Progenitor cell of endocrine pancreas (in vitro differentiated cells): ENCODE measurements around the gene ZNF407. TPM values are rescaled to one million over a fixed set of nuclear protein-coding genes. Genes with fewer than 3 reads are reported as not detected.

Source experiments
- DNase-seq: peaks from one replicate; pipeline ENCODE4 v3.0.0; 2021; ENCODE audit warnings: low spot score; ENCODE audit not compliant: unreplicated experiment
- H3K27ac Mint-ChIP-seq: 2 replicates; pipeline ENCODE4 v1.8.0; 2021; ENCODE audit warnings: mild to moderate bottlenecking, moderate library complexity, mixed read lengths
- H3K27me3 Mint-ChIP-seq: 2 replicates; pipeline ENCODE4 v1.8.0; 2021; ENCODE audit warnings: mixed read lengths
- H3K36me3 Mint-ChIP-seq: 2 replicates; pipeline ENCODE4 v1.8.0; 2022; ENCODE audit warnings: mixed read lengths; ENCODE audit not compliant: insufficient read depth
- H3K4me1 Mint-ChIP-seq: 2 replicates; pipeline ENCODE4 v1.8.0; 2021; ENCODE audit warnings: low read depth, mixed read lengths
- H3K4me3 Mint-ChIP-seq: 2 replicates; pipeline ENCODE4 v1.8.0; 2021; ENCODE audit warnings: low read depth, mild to moderate bottlenecking, moderate library complexity, mixed read lengths
- H3K9me3 Mint-ChIP-seq: 2 replicates; pipeline ENCODE4 v1.8.0; 2021; ENCODE audit warnings: low read depth, mixed read lengths
- total RNA-seq: library from RNA; stranded (reverse); gene quantifications from 2 replicates; pipeline ENCODE4 v1.2.1, GENCODE V29; 2021
- TF ChIP-seq, protein P1 (sequence below): fragments of 200-600 bp; sonication (generic); IDR thresholded peaks from one replicate; pipeline ENCODE4 v1.5.0; 2021; ENCODE audit warnings: antibody characterized with exemption, mild to moderate bottlenecking; ENCODE audit not compliant: unreplicated experiment

ZNF407 gene
- total RNA-seq, 1 donor from 2014 or later, result 18.1 TPM

DNA sequence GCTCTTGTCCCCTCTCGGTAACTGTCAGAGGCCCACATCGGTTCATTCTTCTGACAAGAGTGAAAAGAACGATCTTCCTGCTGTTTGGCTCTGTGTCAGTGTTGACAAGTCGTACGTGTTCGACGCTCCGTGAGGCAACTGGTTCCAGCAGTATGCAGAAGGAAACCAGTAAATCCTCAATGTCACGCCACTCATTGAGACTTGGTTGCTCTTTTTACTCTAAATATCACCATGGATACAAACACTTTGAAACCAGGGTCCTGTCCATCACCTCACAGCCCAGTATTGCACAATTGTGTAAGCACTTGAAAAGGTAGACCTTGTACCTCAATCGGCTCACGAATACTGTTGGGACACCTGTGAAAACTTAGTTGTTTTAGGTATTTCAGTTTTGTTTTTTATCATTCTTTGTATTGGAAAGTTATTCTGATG is 136.4 kb downstream of the ZNF407 start:
- Mint-ChIP-seq H3K27me3 (no peaks in the 10 kb centered on the region), H3K9me3 (peaks cover 3% of the 10 kb centered on the region), H3K27ac (peak overlapping the region; percentile 76), H3K4me1 (peaks cover 1% of the 10 kb centered on the region), H3K36me3 (peaks cover 2% of the 10 kb centered on the region), H3K4me3 (no peak overlapping the region)
- TF ChIP-seq, protein P1, sequence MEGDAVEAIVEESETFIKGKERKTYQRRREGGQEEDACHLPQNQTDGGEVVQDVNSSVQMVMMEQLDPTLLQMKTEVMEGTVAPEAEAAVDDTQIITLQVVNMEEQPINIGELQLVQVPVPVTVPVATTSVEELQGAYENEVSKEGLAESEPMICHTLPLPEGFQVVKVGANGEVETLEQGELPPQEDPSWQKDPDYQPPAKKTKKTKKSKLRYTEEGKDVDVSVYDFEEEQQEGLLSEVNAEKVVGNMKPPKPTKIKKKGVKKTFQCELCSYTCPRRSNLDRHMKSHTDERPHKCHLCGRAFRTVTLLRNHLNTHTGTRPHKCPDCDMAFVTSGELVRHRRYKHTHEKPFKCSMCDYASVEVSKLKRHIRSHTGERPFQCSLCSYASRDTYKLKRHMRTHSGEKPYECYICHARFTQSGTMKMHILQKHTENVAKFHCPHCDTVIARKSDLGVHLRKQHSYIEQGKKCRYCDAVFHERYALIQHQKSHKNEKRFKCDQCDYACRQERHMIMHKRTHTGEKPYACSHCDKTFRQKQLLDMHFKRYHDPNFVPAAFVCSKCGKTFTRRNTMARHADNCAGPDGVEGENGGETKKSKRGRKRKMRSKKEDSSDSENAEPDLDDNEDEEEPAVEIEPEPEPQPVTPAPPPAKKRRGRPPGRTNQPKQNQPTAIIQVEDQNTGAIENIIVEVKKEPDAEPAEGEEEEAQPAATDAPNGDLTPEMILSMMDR, result no peak
- no peak for DNase-seq

- H3K27me3 Mint-ChIP-seq, result no peaks in the 10 kb centered on the region
- TF ChIP-seq, protein P1, result no peak
- DNase-seq, result no peak
- peaks cover 5% of the 10 kb centered on the region for H3K4me1 Mint-ChIP-seq
- H3K27ac Mint-ChIP-seq, result no peak overlapping the region
- H3K9me3 Mint-ChIP-seq, result no peaks in the 10 kb centered on the region
- H3K4me3 Mint-ChIP-seq, result no peak overlapping the region
- no peaks in the 10 kb centered on the region for H3K36me3 Mint-ChIP-seq
These were observed 142.3 kb downstream of the ZNF407 start for GRCh38 chr18:74739926-74740325.

GRCh38 chr18:74742573-74743243 is 145.0 kb downstream of the ZNF407 start:
- no peaks in the 10 kb centered on the region for H3K27me3 Mint-ChIP-seq
- H3K4me1 Mint-ChIP-seq, result peaks cover 5% of the 10 kb centered on the region
- TF ChIP-seq, protein P1, result no peak
- H3K36me3 Mint-ChIP-seq, result no peaks in the 10 kb centered on the region
- DNase-seq, result no peak
- H3K27ac Mint-ChIP-seq, result no peak overlapping the region
- no peak overlapping the region for H3K4me3 Mint-ChIP-seq
- H3K9me3 Mint-ChIP-seq, result no peaks in the 10 kb centered on the region

GRCh38 chr18:74745633-74746403 is 148.1 kb downstream of the ZNF407 start:
- Mint-ChIP-seq H3K4me3 (no peak overlapping the region), H3K4me1 (peaks cover 1% of the 10 kb centered on the region), H3K27ac (peak overlapping the region; percentile 24), H3K36me3 (no peaks in the 10 kb centered on the region), H3K9me3 (no peaks in the 10 kb centered on the region), H3K27me3 (no peaks in the 10 kb centered on the region)
- no peak for DNase-seq
- TF ChIP-seq, protein P1, result no peak

GRCh38 chr18:74748809-74749208 is 151.1 kb downstream of the ZNF407 start:
- no peak for DNase-seq
- H3K9me3 Mint-ChIP-seq, result peaks cover 4% of the 10 kb centered on the region
- peaks cover 3% of the 10 kb centered on the region for H3K36me3 Mint-ChIP-seq
- TF ChIP-seq, protein P1, result no peak
- no peak overlapping the region for H3K4me3 Mint-ChIP-seq
- no peaks in the 10 kb centered on the region for H3K27me3 Mint-ChIP-seq
- H3K27ac Mint-ChIP-seq, result no peak overlapping the region
- peaks cover 1% of the 10 kb centered on the region for H3K4me1 Mint-ChIP-seq
